C4-2B (cell line): ENCODE measurements around the gene C11orf21.

Experiments used
- ZFX ChIP-seq: fragments of 450-650 bp; IDR thresholded peaks from 2 replicates; pipeline ENCODE4 v1.6.1; 2017
- TF ChIP-seq, protein P1 (sequence below): fragments of 450-650 bp; conservative IDR thresholded peaks from 2 replicates; pipeline ENCODE4 v1.5.1; 2017; ENCODE audit warnings: mild to moderate bottlenecking

- TF ChIP-seq, protein P1, sequence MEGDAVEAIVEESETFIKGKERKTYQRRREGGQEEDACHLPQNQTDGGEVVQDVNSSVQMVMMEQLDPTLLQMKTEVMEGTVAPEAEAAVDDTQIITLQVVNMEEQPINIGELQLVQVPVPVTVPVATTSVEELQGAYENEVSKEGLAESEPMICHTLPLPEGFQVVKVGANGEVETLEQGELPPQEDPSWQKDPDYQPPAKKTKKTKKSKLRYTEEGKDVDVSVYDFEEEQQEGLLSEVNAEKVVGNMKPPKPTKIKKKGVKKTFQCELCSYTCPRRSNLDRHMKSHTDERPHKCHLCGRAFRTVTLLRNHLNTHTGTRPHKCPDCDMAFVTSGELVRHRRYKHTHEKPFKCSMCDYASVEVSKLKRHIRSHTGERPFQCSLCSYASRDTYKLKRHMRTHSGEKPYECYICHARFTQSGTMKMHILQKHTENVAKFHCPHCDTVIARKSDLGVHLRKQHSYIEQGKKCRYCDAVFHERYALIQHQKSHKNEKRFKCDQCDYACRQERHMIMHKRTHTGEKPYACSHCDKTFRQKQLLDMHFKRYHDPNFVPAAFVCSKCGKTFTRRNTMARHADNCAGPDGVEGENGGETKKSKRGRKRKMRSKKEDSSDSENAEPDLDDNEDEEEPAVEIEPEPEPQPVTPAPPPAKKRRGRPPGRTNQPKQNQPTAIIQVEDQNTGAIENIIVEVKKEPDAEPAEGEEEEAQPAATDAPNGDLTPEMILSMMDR: no peak
- TF ChIP-seq ZFX: no peak
These were observed 29.0 kb upstream of the C11orf21 start for GRCh38 chr11:2330696-2331095.
